HL-60/S4 treated with phorbol 12-myristate 13-acetate at 8.2 ng/mL for 4 days and 3 days (cell line): ENCODE data around the gene ZDHHC9.

Source experiments
- in situ Hi-C: fragments of 300-500 bp; cut with MboI; formaldehyde crosslinking; loops from 2 replicates; pipeline ENCODE4 v1.15.0; 2022; ENCODE audit warnings: low sequenced_read_pairs

Gene ZDHHC9

GRCh38 chrX:129788527-129788926 is 55.2 kb downstream of the ZDHHC9 start:
- in situ Hi-C loops: no loop called here

GRCh38 chrX:129787336-129788055 is 56.2 kb downstream of the ZDHHC9 start:
- in situ Hi-C loops: no loop called here

- in situ Hi-C loops: no loop called here
Observed at GRCh38 chrX:129786210-129786651, 57.5 kb downstream of the ZDHHC9 start.

- in situ Hi-C loops: no loop called here
Observed at GRCh38 chrX:129785160-129785947, 58.3 kb downstream of the ZDHHC9 start.

GRCh38 chrX:129784371-129784770 is 59.3 kb downstream of the ZDHHC9 start:
- in situ Hi-C loops: no loop called here

- in situ Hi-C loops: no loop called here
Observed at GRCh38 chrX:129783291-129783713, 60.4 kb downstream of the ZDHHC9 start.

- in situ Hi-C loops: no loop called here
Observed at GRCh38 chrX:129782706-129783105, 61.0 kb downstream of the ZDHHC9 start.

- in situ Hi-C loops: no loop called here
Observed at GRCh38 chrX:129781680-129782495, 61.8 kb downstream of the ZDHHC9 start.

- in situ Hi-C loops: no loop called here
Observed at GRCh38 chrX:129781134-129781672, 62.5 kb downstream of the ZDHHC9 start.

GRCh38 chrX:129780441-129781105 is 63.1 kb downstream of the ZDHHC9 start:
- in situ Hi-C loops: no loop called here

- in situ Hi-C loops: no loop called here
Observed at GRCh38 chrX:129779747-129780146, 63.9 kb downstream of the ZDHHC9 start, which contains the start of gene SASH3. Gene SASH3, plus strand, starts transcription at chrX:129779949. Its CDS starts 149 bp downstream, at chrX:129780098.

- in situ Hi-C loops: no loop called here
Observed at GRCh38 chrX:129779086-129779672, 64.5 kb downstream of the ZDHHC9 start.

- in situ Hi-C loops: no loop called here
Observed at GRCh38 chrX:129777218-129778030, 66.3 kb downstream of the ZDHHC9 start.

- in situ Hi-C loops: no loop called here
Observed at GRCh38 chrX:129773649-129774458, 69.8 kb downstream of the ZDHHC9 start.

GRCh38 chrX:129772796-129773431 is 70.8 kb downstream of the ZDHHC9 start:
- in situ Hi-C loops: no loop called here

GRCh38 chrX:129771266-129771995 is 72.3 kb downstream of the ZDHHC9 start:
- in situ Hi-C loops: no loop called here

- in situ Hi-C loops: no loop called here
Observed at GRCh38 chrX:129769467-129770154, 74.1 kb downstream of the ZDHHC9 start.
